Occipital lobe (tissue), 2 donors: ENCODE measurements around the gene PPFIA3. TPM values are rescaled to one million over a fixed set of nuclear protein-coding genes. Genes with fewer than 3 reads are reported as not detected.
"Not testable (repeated sequence)": the region's sequence is repeated elsewhere in the genome, so short reads cannot be mapped to it uniquely, and the experiment has no call there.

Experiments used
- DNase-seq: peaks from one replicate; lab custom pipeline; 2025; lab: John Stamatoyannopoulos, UW
- total RNA-seq: library from RNA; depleted of rRNA; stranded (reverse); fragments of >200 nt; gene quantifications from one replicate; pipeline ENCODE4 v1.2.3, GENCODE V29; 2014

The PPFIA3 gene
- total RNA-seq, 1 donor from 2014 or later = 35.9 TPM

DNA sequence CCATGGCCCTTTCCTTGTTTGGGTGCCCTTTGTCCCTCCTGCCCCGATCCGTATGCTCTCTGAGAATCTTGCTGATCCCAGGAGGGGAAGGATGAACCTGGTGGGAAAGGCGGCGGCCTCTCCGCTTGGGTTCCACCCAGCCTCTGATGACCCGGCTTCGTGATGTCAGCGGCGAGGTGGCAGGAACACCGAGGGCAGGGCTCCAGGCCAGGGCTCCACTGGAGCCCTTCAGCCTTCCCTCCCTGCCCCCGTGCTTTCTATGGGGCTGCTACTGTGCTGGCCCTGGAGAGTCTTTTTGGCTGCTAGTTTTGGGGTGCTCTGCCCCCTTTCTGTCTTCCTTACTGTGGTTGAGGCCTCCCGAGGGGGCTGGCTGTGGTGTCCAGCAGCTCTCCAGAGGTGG lies 17.0 kb upstream of the PPFIA3 start:
- no peak for DNase-seq

DNA sequence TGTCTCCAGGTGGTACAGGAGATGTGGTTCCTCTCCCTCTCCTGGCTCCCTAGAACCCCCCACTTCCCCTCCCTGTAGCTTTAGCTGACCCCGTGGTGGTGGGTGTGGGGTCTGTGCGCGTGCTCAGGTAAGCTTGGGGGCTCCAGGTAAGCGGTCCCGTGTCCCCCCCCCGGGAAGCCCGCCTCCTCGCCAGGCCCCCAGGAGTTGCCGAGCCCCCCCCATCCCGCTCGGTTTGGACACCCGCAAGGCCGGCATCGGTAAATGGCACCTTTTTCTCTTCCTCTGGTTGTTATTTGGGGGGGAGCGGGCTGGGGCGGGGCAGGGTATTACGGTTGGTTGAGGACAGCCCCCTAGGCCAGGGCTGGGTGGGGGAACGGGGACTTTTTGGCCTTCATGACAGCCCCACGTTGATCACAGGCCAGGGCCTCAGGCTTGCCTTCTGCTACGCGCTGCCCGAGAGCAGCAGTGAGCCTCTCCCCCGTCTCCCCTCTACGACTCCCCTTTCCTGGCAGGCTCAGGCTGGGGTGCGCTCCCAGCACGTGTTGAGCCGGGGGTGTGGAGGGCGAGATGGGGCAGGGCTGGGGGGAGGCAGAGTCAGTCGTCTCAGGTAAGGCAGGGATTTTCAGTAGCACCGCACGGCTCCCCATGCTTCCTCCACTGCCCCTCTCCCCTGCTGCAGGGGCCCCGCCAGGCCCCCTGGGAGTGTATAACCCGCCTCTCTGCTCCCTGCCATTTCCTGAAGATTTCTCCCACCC lies 15.8 kb upstream of the PPFIA3 start:
- no peak for DNase-seq

DNA sequence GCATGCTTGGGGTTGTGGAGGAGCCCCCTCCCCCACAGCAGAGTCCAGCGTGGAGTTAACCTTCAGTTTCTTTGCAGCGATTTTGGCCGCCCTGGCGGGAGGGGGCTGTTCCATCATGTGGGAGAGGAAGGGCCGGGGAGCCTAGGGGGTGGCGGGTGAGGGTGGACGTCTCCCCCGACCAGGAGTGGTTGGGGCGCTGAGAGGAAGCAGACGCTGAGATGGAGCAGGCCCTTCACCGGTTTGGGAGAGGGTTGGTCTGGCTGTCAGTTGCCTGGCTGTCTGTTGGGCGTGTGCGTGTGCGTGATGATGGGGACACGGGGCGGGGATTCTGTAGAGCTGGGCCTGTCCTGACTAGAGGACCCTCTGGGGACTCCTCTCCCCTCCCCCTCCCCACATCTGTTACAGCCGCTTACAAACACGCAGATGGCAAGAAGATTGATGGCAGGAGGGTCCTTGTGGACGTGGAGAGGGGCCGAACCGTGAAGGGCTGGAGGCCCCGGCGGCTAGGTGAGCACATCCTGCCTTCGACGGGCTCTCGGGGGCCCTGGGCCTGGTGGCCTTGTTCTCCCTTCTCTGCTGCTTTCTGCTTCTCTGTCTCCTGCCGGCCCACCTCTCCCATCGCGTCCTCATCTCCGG lies 15.0 kb upstream of the PPFIA3 start:
- DNase-seq = no peak

DNA sequence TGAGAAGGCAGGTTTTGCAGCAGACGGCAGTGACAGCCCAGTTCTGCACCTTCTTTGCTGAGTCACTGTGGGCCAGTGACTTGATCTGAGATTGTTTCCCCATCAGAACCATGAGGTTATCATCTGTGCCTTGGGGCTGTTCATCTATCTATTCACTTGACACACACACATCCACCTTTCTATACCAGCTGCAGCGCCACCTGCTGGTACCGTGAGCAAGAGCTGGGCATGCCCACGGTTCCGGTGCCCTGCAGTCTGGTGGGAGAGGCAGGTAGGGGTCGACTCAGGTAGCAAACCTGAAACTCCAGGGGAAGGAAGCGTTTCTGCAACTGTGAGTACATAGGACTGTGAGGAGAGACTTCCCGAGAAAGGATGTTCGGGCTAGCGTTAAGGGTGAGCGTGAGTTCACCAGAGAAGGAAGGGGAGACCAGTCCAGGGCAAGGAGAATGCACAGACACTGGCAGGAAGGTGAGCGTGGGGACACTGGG lies 12.7 kb upstream of the PPFIA3 start:
- DNase-seq = peak; percentile 28

DNA sequence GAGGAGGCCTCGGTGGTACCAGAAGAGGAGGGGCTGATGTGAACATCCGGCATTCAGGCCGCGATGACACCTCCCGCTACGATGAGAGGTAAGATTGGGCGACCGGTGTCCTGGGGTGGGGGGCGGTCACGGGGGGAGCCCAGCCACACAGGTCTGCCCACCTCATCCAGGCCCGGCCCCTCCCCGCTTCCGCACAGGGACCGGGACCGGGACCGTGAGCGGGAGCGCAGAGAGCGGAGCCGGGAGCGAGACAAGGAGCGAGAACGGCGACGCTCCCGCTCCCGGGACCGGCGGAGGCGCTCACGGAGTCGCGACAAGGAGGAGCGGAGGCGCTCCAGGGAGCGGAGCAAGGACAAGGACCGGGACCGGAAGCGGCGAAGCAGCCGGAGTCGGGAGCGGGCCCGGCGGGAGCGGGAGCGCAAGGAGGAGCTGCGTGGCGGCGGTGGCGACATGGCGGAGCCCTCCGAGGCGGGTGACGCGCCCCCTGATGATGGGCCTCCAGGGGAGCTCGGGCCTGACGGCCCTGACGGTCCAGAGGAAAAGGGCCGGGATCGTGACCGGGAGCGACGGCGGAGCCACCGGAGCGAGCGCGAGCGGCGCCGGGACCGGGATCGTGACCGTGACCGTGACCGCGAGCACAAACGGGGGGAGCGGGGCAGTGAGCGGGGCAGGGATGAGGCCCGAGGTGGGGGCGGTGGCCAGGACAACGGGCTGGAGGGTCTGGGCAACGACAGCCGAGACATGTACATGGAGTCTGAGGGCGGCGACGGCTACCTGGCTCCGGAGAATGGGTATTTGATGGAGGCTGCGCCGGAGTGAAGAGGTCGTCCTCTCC lies 11.5 kb upstream of the PPFIA3 start:
- no peak for DNase-seq

DNA sequence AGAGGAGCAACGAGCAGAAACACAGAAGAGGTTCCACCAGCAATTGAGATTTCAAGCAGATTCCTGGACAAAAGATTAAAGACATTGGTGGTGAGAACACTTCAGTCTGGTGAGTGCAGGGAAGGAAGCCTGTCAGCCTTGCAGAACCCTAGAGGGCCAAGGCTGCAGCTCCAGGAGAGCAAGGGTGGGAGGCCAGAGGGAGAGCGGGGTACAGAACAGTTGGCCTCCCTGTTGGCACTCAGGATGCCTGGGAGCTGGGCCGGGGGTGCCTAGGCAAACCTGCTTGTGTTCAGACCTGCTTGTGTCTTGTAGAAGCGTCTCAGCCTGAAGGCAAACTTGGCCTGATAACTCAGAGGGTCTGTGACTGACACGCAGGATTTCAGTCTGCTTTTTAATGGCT lies 10.3 kb upstream of the PPFIA3 start:
- DNase-seq = no peak

DNA sequence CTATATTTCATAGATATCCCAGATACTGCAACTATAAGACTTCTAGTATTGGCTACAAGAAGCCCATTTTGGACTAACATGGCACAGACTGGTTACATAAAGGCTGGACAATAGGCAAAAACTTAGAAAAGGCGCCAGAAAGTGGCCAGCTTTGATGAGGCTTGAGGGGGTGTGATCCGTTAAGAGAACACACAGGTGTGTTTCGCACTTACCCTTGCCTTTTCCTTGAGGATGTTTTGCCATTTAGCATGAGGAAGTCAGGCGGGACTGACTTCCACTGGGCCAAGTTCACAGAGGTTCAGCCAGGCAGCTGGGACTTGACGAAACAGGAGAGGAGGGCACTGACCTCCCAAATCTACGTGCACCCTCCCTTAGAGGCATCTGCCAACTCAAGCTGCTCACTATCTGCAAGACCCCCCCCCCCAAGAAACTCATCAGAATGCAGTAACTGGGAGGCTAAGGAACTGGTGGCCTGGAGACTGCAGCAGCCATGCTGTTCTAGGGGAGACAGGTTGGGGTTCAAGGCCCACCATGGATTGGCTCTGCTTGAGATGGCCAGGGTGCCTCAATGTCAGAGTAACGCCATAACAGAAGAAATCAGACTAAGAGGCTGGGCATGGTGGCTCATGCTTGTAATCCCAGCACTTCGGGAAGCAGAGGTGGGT lies 9.6 kb upstream of the PPFIA3 start:
- DNase-seq = no peak

DNA sequence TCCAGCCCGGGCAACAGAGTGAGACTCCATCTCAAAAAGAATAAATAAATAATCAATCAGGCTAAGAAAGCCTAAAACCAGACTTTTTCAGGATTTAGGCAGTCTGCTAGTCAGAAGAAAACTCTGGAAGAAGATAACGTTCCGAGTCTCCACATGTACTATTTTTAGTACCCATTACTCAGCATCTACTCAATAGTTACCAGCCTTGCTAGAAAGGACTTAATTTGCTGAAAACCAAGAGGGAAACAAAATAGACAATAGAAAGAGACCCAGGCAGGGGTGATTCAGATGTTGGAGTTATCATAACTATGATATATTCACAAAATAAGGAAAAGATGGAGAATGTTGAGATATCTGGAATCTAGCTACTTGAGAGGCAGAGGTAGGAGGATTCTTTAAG lies 8.8 kb upstream of the PPFIA3 start:
- DNase-seq = no peak

DNA sequence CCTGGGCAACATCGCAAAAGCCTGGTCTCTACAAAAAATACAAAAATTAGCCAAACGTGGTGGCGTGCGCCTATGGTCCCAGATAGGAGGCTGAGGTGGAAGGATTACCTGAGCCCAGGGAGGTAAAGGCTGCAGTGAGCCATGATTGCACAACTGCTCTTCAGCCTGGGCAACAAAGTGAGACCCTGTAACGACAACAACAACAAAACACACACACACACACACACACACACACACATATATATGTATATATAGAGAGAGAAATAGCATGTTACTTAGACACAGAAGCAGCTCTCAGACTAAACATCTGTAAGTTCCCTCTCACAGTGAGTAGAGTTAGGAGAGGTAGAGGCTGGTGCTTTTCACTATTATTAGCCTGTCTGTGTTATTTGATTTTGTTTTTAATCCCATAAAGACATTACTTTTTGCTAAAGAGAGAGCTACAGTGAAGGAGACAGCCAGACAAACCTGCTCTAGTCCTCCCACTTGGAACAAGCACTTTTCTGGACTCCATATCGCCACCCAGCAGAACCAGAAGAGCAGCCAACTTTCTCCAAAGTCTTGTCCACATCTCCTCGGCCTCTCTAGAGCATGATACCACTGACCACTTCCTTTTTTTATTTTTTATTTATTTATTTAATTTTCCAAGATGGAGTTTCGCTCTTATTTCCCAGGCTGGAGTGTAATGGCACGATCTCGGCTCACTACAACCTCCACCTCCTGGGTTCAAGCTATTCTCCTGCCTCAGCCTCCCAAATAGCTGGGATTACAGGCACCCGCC lies 7.9 kb upstream of the PPFIA3 start:
- DNase-seq = no peak

DNA sequence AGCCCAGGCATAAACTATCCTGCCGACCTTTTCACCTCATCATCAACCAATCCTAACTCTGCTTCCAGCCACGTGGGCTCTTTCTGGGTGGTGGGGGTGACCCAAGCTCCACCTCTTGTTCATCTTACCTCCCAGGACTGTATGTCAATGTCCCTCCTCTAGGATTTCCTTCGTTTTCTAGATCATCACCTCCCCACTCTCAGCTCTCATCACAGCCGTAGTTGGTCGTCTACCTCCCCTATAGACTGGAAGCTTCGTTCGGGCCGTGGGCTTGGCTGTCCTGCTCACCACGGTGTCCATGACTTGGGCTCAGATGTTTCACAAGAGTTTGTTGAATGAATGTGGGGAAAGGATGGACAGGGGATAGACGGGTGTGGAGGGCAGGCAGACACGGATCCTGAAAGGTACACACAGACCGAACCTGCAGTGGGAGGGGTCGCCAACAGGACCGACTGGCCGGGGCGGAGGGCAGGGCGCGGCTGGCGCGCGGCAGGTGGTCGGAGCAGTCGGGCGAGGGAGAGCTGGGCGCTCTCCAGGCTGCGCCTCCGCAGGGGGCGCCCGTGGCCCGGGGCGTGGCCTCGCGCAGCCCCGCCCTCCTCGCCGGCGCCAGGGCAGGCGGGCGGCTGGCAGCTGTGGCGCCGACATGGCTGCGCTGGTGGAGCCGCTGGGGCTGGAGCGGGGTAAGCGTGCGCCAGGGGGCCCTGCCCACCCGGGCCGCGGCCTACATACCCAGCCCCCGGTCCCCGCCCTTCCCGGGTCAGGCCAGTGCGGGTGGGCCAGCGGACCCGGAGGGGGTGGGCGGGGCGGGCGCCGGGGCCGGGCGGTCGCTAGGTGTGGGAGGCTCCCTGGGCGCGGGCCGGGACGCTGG lies 5.3 kb upstream of the PPFIA3 start, which contains the start of gene LIN7B:
Gene LIN7B (plus strand): TSS at position 609 of the 868 bp plus-strand sequence. CDS start 35 bp downstream, at position 644.
- DNase-seq = peak; percentile 50

DNA sequence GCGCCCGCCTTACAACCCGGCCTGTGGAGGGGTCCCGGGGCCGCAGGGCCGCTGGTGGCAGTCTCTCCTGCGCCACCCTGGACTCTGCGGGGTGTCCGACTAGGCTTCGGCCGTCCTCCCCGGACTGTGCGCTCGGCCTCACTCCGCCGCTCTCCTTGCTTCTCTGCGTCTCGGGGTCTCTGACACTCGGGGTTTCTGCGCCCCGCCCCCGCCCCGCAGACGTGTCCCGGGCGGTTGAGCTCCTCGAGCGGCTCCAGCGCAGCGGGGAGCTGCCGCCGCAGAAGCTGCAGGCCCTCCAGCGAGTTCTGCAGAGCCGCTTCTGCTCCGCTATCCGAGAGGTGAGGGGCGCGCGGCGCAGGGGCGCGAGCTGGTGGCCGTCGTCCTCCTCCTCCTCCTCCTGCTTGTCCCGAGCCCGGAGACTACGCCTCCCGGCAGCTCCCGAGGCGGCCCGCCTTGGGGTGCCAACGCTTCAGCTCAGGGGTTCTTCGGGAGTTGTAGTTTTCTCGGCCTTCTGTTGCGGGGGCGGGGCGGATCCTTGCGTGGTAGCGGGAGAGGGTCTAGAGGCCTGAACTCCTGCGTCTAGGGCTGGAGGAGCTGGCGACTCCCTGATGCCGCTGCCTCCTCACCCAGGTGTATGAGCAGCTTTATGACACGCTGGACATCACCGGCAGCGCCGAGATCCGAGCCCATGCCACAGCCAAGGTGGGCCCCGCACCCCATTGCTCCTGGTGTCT lies 4.5 kb upstream of the PPFIA3 start:
- DNase-seq = peak; percentile 77

DNA sequence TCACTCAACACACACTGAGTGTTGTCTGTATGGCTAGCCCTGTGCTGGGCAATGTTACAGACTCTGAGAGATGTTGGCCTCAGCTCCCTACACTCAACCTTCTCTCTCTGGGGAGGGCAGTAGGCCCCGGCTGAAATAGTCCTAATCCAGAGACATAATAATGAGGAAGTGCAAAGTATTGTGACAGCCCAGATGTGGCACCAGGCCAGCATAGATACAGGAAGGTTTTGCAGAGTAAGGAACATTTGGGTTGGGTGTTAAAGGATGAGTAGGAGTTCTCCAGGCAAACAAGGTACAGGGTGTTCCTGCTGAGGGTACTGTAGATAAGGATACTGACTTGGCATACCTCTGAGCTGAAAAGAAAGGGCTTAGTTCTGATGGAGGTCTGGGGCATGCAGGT lies 2.8 kb upstream of the PPFIA3 start:
- no peak for DNase-seq

DNA sequence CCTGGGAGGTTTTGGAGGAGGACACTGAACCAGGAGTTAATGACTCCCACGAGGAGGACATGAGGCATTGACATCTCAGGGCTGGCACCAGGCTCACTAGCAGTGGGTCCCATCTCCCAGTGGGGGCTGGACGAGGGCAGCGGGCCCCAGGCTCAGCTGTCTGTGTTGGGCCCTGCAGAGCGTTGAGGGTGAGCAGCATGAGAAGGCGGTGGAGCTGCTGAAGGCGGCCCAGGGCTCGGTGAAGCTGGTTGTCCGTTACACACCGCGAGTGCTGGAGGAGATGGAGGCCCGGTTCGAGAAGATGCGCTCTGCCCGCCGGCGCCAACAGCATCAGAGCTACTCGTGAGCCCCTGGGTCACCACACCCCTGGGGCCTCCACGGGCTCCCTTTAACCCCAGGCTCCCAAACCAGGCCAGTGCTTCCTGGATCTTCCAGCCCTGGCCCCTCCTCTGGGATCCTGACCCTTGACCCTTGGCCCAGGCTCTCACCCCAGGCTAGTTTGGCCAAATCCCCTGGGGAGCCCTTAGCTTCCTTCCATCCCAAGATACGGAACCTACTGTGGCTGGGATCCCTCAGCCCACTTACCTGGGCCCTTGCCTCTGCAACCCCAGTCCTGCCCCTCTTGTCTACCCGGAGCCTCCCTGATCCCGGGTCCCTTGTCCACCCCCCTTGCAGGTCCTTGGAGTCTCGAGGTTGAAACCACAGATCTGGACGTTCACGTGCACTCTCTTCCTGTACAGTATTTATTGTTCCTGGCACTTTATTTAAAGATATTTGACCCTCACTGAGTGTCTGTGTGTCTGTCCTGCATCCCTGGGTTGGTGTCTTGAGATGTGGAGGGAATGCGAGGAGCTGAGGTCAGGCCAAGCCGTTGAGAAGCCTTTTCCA lies 1.4 kb upstream of the PPFIA3 start:
- DNase-seq = no peak

DNA sequence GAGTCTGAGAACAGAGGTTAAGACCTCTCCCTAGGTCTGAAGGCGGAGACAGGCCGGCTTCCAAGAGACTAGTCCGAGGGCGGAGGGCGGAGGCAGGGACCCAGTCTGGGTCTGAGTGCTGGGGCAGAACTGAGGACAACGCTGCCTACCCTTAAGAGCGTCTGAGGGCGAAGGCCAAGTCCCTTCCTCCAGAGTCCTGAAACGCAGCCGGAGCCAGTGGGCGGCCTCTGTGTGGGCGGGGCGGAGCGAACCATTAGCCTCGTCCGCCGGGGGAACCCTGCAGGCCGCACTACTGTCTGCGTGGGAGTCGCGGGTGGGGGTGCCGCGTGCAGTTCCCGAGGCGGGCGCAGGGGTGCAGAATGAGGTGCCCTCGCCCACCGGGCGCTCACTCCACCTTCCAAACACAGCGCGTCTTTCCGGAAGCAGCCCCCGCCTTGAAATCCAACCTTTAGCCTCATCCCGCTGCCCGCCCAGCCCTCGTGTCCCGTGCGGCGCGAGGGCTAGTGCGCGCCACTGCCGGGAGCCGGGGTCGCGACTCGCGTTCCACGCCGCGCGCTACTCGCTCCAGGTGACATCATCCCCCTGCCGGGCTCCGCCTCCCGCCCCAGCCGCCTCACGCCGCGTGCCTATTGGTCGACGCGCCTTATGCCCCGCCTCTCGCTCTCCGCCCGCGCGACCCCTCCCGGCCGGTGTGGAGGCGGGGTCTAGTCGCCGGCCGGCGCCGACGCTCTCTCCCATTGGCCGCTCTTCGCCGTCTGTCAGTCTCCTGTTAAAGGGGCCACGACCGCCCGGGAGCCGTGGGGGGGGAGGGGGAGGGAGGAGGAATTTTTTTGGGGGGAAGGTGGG lies 556 bp upstream of the PPFIA3 start, which contains the start of gene C19orf73:
Gene C19orf73 (minus strand): TSS at position 579 of the 846 bp plus-strand sequence. CDS start 121 bp downstream, at position 458.
- peak; percentile 94 for DNase-seq

DNA sequence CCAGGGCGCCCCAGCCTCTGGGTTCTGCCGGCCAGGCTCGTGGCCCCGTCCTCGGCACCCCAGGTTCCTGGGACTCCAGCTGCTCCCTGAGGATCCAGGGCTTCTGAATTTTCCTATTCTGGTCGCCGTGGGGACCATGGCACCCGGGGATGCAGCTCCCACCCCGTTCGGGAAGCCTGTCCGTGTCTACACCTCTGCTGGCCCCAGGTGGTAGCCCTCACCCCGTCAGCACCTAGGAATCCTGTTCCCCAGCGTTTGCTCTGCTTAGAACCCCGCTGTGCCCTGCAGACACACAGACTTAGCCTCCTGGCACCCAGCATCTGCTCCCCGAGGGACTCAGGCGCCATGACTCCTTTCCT lies 960 bp downstream of the PPFIA3 start:
- DNase-seq = no peak

DNA sequence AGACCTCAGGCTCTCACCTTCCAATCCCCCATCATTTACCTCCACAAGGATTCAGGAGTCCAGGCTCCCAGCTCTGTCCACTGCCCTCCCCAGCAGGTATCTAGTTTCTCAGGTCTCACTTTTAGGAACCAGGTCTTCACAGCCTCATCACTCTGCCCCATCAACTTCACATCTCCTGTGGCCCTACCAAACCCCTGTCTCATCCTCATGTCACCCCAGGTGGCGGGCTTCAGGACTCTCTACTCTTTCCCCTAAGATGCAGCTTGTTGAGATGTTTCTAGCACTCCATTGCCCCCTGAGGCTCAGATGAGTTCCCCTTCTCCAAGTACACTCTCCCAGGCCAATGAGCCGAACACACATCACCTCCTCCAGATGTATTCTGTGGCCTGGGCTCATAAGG lies 1.5 kb downstream of the PPFIA3 start:
- no peak for DNase-seq

DNA sequence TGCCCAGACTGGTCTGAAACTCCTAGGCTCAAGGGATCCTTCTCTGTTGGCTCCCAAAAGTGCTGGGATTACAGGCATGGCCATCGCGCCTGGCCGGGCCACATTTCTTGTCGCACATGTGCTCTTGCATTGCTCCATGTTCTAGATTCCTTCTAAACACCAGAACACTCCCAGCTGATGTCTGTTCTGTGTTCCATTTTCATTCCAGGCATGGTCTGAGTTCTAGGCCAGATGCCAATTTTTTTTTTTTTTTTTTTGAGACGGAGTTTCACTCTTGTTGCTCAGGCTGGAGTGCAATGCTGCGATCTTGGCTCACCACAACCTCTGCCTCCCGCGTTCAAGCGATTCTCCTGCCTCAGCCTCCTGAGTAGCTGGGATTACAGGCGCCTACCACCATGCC lies 2.5 kb downstream of the PPFIA3 start:
- not testable (repeated sequence) for DNase-seq
